HepG2 (cell line): ENCODE measurements around the gene CERS1. TPM values are rescaled to one million over a fixed set of nuclear protein-coding genes. Genes with fewer than 3 reads are reported as not detected.

Experiments used
- AGO1 ChIP-seq: fragments of 200-400 bp; formaldehyde crosslinking; IDR thresholded peaks from 2 replicates; pipeline ENCODE4 v1.6.1; 2017; ENCODE audit warnings: mild to moderate bottlenecking, low read depth, low read length, moderate library complexity; ENCODE audit not compliant: poor library complexity, severe bottlenecking
- AHR ChIP-seq: IDR thresholded peaks from 2 replicates; pipeline ENCODE4 v1.6.1; 2018; ENCODE audit warnings: missing genetic modification reagents, missing compliant biosample characterization
- ELF4 ChIP-seq: sonication (generic); formaldehyde crosslinking; IDR thresholded peaks from 2 replicates; pipeline ENCODE4 v1.5.0; 2020; ENCODE audit warnings: missing genetic modification reagents, mild to moderate bottlenecking, moderate library complexity, borderline replicate concordance
- PAWR ChIP-seq: sonication (generic); formaldehyde crosslinking; IDR thresholded peaks from 2 replicates; pipeline ENCODE4 v1.4.0; 2020; ENCODE audit warnings: missing genetic modification reagents, mild to moderate bottlenecking, borderline replicate concordance
- SALL2 ChIP-seq: sonication (generic); formaldehyde crosslinking; IDR thresholded peaks from 2 replicates; pipeline ENCODE4 v1.8.1; 2023; ENCODE audit warnings: mild to moderate bottlenecking, missing genetic modification reagents, inconsistent platforms
- SKIL ChIP-seq: sonication (generic); formaldehyde crosslinking; IDR thresholded peaks from 2 replicates; pipeline ENCODE4 v1.8.0; 2022; ENCODE audit warnings: missing genetic modification reagents, mild to moderate bottlenecking, moderate library complexity, borderline replicate concordance
- SPEN ChIP-seq: sonication (generic); formaldehyde crosslinking; IDR thresholded peaks from 2 replicates; pipeline ENCODE4 v1.5.1; 2020; ENCODE audit warnings: low read depth, mild to moderate bottlenecking, missing genetic modification reagents
- YEATS4 ChIP-seq: sonication (generic); formaldehyde crosslinking; IDR thresholded peaks from 2 replicates; pipeline ENCODE4 v1.4.0; 2020; ENCODE audit warnings: missing genetic modification reagents, borderline replicate concordance
- ZNF3 ChIP-seq: IDR thresholded peaks from 2 replicates; pipeline ENCODE4 v1.7.0; 2017; ENCODE audit warnings: inconsistent platforms
- ZNF547 ChIP-seq: sonication (generic); formaldehyde crosslinking; IDR thresholded peaks from 2 replicates; pipeline ENCODE4 v1.5.1; 2020; ENCODE audit warnings: mild to moderate bottlenecking, missing genetic modification reagents
- ZNF766 ChIP-seq: sonication (generic); formaldehyde crosslinking; IDR thresholded peaks from 2 replicates; pipeline ENCODE4 v1.5.0; 2020; ENCODE audit warnings: missing genetic modification reagents, borderline replicate concordance
- ZNF768 ChIP-seq: sonication (generic); formaldehyde crosslinking; IDR thresholded peaks from 2 replicates; pipeline ENCODE4 v1.4.0; 2020; ENCODE audit warnings: missing genetic modification reagents
- ZNF776 ChIP-seq: sonication (generic); formaldehyde crosslinking; IDR thresholded peaks from 2 replicates; pipeline ENCODE4 v1.4.0; 2020; ENCODE audit warnings: mild to moderate bottlenecking, missing genetic modification reagents
- ZNF878 ChIP-seq: sonication (generic); formaldehyde crosslinking; IDR thresholded peaks from 2 replicates; pipeline ENCODE4 v1.8.1; 2023; ENCODE audit warnings: mild to moderate bottlenecking, missing genetic modification reagents, moderate library complexity
- polyA plus RNA-seq, 8 experiments: library from polyadenylated mRNA; depleted of rRNA in 3 of 8; stranded (reverse) in 7 of 8; unstranded in 1 of 8; fragments of >200 nt; fragmentation: Illumina TruSeq in 4 of 8; extraction: Trizol in 4 of 8; gene quantifications; 2 replicates each; pipeline versions ENCODE4 v1.2.1 to v1.2.3, GENCODE V29; 2011 to 2016; ENCODE audit warnings: low read depth in 4 of 8, missing spikeins in 1 of 8, mixed read lengths in 1 of 8; ENCODE audit not compliant: insufficient read depth in 1 of 8
- total RNA-seq, 5 experiments: library from RNA; depleted of rRNA; stranded (reverse); fragments of >200 nt; fragmentation: Illumina TruSeq; extraction: Trizol; gene quantifications; 2 replicates each; pipeline ENCODE4 v1.2.3, GENCODE V29; 2016; ENCODE audit warnings: low read depth in 1 of 5
- TF ChIP-seq, protein P1 (sequence below): sonication (generic); formaldehyde crosslinking; IDR thresholded peaks from 2 replicates; pipeline ENCODE4 v1.5.0; 2020; ENCODE audit warnings: missing genetic modification reagents
- TF ChIP-seq, protein P2 (sequence below): sonication (generic); formaldehyde crosslinking; IDR thresholded peaks from 2 replicates; pipeline ENCODE4 v1.4.0; 2020; ENCODE audit warnings: missing genetic modification reagents, borderline replicate concordance
- TF ChIP-seq, protein P3 (sequence below): sonication (generic); formaldehyde crosslinking; conservative IDR thresholded peaks from 2 replicates; pipeline ENCODE4 v1.5.0; 2020; ENCODE audit warnings: missing genetic modification reagents
- TF ChIP-seq, protein P4 (sequence below): sonication (generic); formaldehyde crosslinking; IDR thresholded peaks from 2 replicates; pipeline ENCODE4 v1.5.0; 2020; ENCODE audit warnings: missing genetic modification reagents

The CERS1 gene
- total and polyA plus RNA-seq, 2 of the 13 experiments (the other 11 are each of a cell fraction or from before 2014, with no cell fraction given) = 4.6 to 9.8 TPM

DNA sequence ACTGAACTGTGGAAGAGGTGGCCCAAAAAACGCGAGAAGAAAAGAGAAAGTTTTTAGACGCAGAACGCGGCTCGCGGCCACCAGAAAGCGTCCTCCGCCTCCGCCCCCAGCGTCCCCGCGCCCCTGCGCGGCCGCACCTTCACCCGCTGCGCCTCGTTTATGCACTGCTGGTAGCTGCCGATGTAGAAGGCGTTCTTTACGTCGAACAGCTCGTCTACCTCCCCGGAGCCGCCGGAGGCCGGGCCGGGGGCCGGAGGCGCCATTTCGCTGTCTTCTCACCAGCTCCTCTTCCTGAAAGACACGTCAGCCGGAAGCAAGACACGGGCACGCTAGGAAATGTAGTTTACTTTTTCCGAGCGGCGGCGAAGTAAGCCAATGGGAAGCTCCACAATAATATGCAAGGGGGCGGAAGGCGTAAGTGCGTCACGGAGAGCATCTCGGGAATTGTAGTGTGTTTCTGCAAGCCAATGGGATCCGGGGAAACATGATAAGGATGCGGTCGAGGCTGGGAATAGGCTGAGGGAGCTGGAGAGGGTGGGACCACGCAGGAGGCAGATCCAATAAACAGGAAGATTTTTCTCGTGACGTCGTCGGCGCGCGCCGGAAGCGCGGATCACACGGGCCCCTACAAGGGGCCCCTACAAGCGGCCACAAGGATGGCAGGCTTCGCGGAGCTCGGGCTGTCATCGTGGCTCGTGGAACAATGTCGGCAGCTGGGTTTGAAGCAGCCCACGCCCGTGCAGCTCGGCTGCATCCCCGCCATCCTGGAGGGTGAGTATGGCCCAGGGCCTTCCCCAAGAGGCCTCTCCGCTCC is 23.3 kb upstream of the CERS1 start, which contains the start of the genes COPE and DDX49 (continued):
- TF ChIP-seq SKIL (CRISPR knock-in tag) (no peak), ELF4 (CRISPR knock-in tag) (peak; percentile 99), ZNF776 (no peak), ZNF766 (CRISPR knock-in tag) (0 out of 2 replicates have a peak, but pooled peaks have one; percentile 28), ZNF768 (CRISPR knock-in tag) (peak; percentile 41; the same call in 1 of the 2 replicates), ZNF878 (CRISPR knock-in tag) (no peak), YEATS4 (CRISPR knock-in tag) (peak; percentile 89), AHR (0 out of 2 replicates have a peak, but pooled peaks have one; percentile 29), SALL2 (CRISPR knock-in tag) (no peak), SPEN (CRISPR knock-in tag) (no peak; the same call in 1 of the 2 replicates), PAWR (no peak), ZNF547 (CRISPR knock-in tag) (0 out of 2 replicates have a peak, but pooled peaks have one; percentile 11), ZNF3 (CRISPR knock-in tag) (no peak), AGO1 (no peak)
- TF ChIP-seq, protein P1, sequence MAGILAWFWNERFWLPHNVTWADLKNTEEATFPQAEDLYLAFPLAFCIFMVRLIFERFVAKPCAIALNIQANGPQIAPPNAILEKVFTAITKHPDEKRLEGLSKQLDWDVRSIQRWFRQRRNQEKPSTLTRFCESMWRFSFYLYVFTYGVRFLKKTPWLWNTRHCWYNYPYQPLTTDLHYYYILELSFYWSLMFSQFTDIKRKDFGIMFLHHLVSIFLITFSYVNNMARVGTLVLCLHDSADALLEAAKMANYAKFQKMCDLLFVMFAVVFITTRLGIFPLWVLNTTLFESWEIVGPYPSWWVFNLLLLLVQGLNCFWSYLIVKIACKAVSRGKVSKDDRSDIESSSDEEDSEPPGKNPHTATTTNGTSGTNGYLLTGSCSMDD (CRISPR knock-in tag) = no peak
- TF ChIP-seq, protein P2, sequence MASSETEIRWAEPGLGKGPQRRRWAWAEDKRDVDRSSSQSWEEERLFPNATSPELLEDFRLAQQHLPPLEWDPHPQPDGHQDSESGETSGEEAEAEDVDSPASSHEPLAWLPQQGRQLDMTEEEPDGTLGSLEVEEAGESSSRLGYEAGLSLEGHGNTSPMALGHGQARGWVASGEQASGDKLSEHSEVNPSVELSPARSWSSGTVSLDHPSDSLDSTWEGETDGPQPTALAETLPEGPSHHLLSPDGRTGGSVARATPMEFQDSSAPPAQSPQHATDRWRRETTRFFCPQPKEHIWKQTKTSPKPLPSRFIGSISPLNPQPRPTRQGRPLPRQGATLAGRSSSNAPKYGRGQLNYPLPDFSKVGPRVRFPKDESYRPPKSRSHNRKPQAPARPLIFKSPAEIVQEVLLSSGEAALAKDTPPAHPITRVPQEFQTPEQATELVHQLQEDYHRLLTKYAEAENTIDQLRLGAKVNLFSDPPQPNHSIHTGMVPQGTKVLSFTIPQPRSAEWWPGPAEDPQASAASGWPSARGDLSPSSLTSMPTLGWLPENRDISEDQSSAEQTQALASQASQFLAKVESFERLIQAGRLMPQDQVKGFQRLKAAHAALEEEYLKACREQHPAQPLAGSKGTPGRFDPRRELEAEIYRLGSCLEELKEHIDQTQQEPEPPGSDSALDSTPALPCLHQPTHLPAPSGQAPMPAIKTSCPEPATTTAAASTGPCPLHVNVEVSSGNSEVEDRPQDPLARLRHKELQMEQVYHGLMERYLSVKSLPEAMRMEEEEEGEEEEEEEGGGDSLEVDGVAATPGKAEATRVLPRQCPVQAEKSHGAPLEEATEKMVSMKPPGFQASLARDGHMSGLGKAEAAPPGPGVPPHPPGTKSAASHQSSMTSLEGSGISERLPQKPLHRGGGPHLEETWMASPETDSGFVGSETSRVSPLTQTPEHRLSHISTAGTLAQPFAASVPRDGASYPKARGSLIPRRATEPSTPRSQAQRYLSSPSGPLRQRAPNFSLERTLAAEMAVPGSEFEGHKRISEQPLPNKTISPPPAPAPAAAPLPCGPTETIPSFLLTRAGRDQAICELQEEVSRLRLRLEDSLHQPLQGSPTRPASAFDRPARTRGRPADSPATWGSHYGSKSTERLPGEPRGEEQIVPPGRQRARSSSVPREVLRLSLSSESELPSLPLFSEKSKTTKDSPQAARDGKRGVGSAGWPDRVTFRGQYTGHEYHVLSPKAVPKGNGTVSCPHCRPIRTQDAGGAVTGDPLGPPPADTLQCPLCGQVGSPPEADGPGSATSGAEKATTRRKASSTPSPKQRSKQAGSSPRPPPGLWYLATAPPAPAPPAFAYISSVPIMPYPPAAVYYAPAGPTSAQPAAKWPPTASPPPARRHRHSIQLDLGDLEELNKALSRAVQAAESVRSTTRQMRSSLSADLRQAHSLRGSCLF (CRISPR knock-in tag) = no peak
- TF ChIP-seq, protein P3, sequence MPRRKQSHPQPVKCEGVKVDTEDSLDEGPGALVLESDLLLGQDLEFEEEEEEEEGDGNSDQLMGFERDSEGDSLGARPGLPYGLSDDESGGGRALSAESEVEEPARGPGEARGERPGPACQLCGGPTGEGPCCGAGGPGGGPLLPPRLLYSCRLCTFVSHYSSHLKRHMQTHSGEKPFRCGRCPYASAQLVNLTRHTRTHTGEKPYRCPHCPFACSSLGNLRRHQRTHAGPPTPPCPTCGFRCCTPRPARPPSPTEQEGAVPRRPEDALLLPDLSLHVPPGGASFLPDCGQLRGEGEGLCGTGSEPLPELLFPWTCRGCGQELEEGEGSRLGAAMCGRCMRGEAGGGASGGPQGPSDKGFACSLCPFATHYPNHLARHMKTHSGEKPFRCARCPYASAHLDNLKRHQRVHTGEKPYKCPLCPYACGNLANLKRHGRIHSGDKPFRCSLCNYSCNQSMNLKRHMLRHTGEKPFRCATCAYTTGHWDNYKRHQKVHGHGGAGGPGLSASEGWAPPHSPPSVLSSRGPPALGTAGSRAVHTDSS (CRISPR knock-in tag) = no peak
- TF ChIP-seq, protein P4, sequence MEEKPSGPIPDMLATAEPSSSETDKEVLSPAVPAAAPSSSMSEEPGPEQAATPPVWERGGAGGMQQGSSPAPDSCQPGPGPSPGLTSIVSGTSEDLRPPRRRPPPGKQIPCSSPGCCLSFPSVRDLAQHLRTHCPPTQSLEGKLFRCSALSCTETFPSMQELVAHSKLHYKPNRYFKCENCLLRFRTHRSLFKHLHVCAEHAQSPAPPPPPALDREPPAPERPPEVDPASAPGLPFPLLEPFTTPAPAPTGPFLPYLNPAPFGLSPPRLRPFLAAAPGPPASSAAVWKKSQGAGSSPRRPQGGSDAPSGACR (CRISPR knock-in tag) = no peak
